Hematopoietic multipotent progenitor cell (in vitro differentiated cells): ENCODE measurements around the gene JAK1. TPM values are rescaled to one million over a fixed set of nuclear protein-coding genes. Genes with fewer than 3 reads are reported as not detected.
A peak's percentile ranks its signal among the peaks of the same experiment; 100 is the strongest.
"Not testable (repeated sequence)": the region's sequence is repeated elsewhere in the genome, so short reads cannot be mapped to it uniquely, and the experiment has no call there.

ENCODE experiments used
- DNase-seq, 3 donors: peaks; one replicate each; pipeline ENCODE4 v3.0.0-alpha.2; 2011 to 2015; ENCODE audit warnings: low read depth in 2 of 3, low spot score in 2 of 3
- total RNA-seq: library from RNA; depleted of rRNA; stranded (reverse); fragments of >200 nt; gene quantifications from one replicate; pipeline ENCODE4 v1.2.3, GENCODE V29; 2012

JAK1 gene
- total RNA-seq, 1 donor, result 80.2 TPM

GRCh38 chr1:64953241-64953640 lies 13.1 kb downstream of the JAK1 start:
- DNase-seq, result no peak

- no peak for DNase-seq
These were observed 16.0 kb downstream of the JAK1 start for GRCh38 chr1:64950284-64950809.

GRCh38 chr1:64948905-64949833 lies 17.2 kb downstream of the JAK1 start:
- peak in 2 of 3 donors; percentile 49 to 70 for DNase-seq

- no peak for DNase-seq
These were observed 18.1 kb downstream of the JAK1 start for GRCh38 chr1:64948216-64948615.

- no peak for DNase-seq
These were observed 19.4 kb downstream of the JAK1 start for GRCh38 chr1:64946916-64947315.

- DNase-seq, result no peak
These were observed 21.4 kb downstream of the JAK1 start for GRCh38 chr1:64944913-64945312.

GRCh38 chr1:64942675-64943074 lies 23.7 kb downstream of the JAK1 start:
- no peak for DNase-seq

GRCh38 chr1:64942118-64942517 lies 24.2 kb downstream of the JAK1 start:
- DNase-seq, result no peak

- DNase-seq, result no peak
These were observed 24.8 kb downstream of the JAK1 start for GRCh38 chr1:64941461-64942117.

- peak in 1 of 3 donors; percentile 38 for DNase-seq
These were observed 26.3 kb downstream of the JAK1 start for GRCh38 chr1:64940025-64940424.

GRCh38 chr1:64938991-64939390 lies 27.4 kb downstream of the JAK1 start:
- DNase-seq, result no peak

- no peak for DNase-seq
These were observed 29.4 kb downstream of the JAK1 start for GRCh38 chr1:64936956-64937355.

GRCh38 chr1:64935551-64936155 lies 30.7 kb downstream of the JAK1 start:
- no peak for DNase-seq

- DNase-seq, result no peak
These were observed 31.5 kb downstream of the JAK1 start for GRCh38 chr1:64934878-64935275.

- no peak for DNase-seq
These were observed 32.1 kb downstream of the JAK1 start for GRCh38 chr1:64934115-64934877.

- peak in 2 of 3 donors; percentile 37 to 64 for DNase-seq
These were observed 32.9 kb downstream of the JAK1 start for GRCh38 chr1:64933296-64934070.

- no peak for DNase-seq
These were observed 33.4 kb downstream of the JAK1 start for GRCh38 chr1:64932962-64933295.

GRCh38 chr1:64930640-64931039 lies 35.7 kb downstream of the JAK1 start:
- not testable (repeated sequence) for DNase-seq

GRCh38 chr1:64929221-64929620 lies 37.1 kb downstream of the JAK1 start:
- DNase-seq, result no peak

GRCh38 chr1:64928325-64928724 lies 38.0 kb downstream of the JAK1 start:
- DNase-seq, result no peak
